PC-3 (cell line): ENCODE data around the gene BCR. TPM values are rescaled to one million over a fixed set of nuclear protein-coding genes. Genes with fewer than 3 reads are reported as not detected.

Experiments used
- ATAC-seq: fragments of 200-7000 bp; cut with Tn5 transposase; 2 replicates; pipeline ENCODE4 v1.9.1; 2020; ENCODE audit warnings: mild to moderate bottlenecking, moderate library complexity
- BruUV-seq: library from RNA; stranded (reverse); fragments of 400-500 nt; replicated peaks from 2 replicates; lab custom pipeline; 2021; lab: Mats Ljungman, UMichigan
- CTCF ChIA-PET: fragments of 300-600 bp; sonication (Branson Sonifier 250); formaldehyde crosslinking; loops from one replicate; lab custom pipeline; 2022; ENCODE audit warnings: antibody characterized with exemption; lab: Charles Lee
- POLR2A ChIA-PET: fragments of 300-600 bp; sonication (Branson Sonifier 250); formaldehyde crosslinking; loops from one replicate; lab custom pipeline; 2022; ENCODE audit warnings: antibody characterized with exemption; ENCODE audit not compliant: unreplicated experiment; lab: Charles Lee
- DNase-seq: peaks from one replicate; pipeline ENCODE4 v3.0.0-alpha.2; 2015
- H2AFZ ChIP-seq: fragments of 300-600 bp; sonication (generic); 2 replicates; pipeline ENCODE4 v1.6.0; 2016; ENCODE audit warnings: antibody characterized with exemption, low read length
- H3F3A ChIP-seq: fragments of 300-600 bp; sonication (generic); one replicate; pipeline ENCODE4 v1.6.0; 2017; ENCODE audit warnings: antibody characterized with exemption, low read length, control low read depth, mild to moderate bottlenecking; ENCODE audit not compliant: unreplicated experiment
- H3K27ac ChIP-seq: fragments of 300-600 bp; sonication (generic); 2 replicates; pipeline ENCODE4 v1.5.1; 2016; ENCODE audit warnings: mild to moderate bottlenecking, low read length
- H3K27me3 ChIP-seq: fragments of 300-600 bp; sonication (generic); 2 replicates; pipeline ENCODE4 v1.6.1; 2016; ENCODE audit warnings: low read length, mixed read lengths
- H3K36me3 ChIP-seq: fragments of 300-600 bp; sonication (generic); 2 replicates; pipeline ENCODE4 v1.6.1; 2016; ENCODE audit warnings: low read depth, mixed run types, low read length, mixed read lengths
- H3K4me1 ChIP-seq: fragments of 300-600 bp; sonication (generic); 2 replicates; pipeline ENCODE4 v1.5.1; 2016; ENCODE audit warnings: low read length; ENCODE audit not compliant: insufficient read depth
- H3K4me2 ChIP-seq: fragments of 300-600 bp; sonication (generic); 2 replicates; pipeline ENCODE4 v1.6.0; 2016; ENCODE audit warnings: low read length
- H3K4me3 ChIP-seq: fragments of 300-600 bp; sonication (generic); 2 replicates; pipeline ENCODE4 v1.5.1; 2016; ENCODE audit warnings: mild to moderate bottlenecking, low read length, mixed read lengths
- H3K79me2 ChIP-seq: fragments of 300-600 bp; sonication (generic); 2 replicates; pipeline ENCODE4 v1.6.1; 2017; ENCODE audit warnings: low read length, mixed read lengths
- H3K9ac ChIP-seq: fragments of 300-600 bp; sonication (generic); 2 replicates; pipeline ENCODE4 v1.6.0; 2016; ENCODE audit warnings: mild to moderate bottlenecking, low read length
- H3K9me2 ChIP-seq: fragments of 300-600 bp; sonication (generic); replicated peaks from 2 replicates; pipeline ENCODE4 v1.6.1; 2016; ENCODE audit warnings: mixed run types, low read length, mixed read lengths
- H3K9me3 ChIP-seq: fragments of 300-600 bp; sonication (generic); 2 replicates; pipeline ENCODE4 v1.6.1; 2016; ENCODE audit warnings: low read length, mixed read lengths
- H4K20me1 ChIP-seq: fragments of 300-600 bp; sonication (generic); 2 replicates; pipeline ENCODE4 v1.6.1; 2016; ENCODE audit warnings: low read length, mixed read lengths
- EZH2 ChIP-seq: fragments of 300-600 bp; sonication (generic); IDR thresholded peaks from one replicate; pipeline ENCODE4 v1.6.1; 2017; ENCODE audit warnings: antibody characterized with exemption, mild to moderate bottlenecking, low read length; ENCODE audit not compliant: unreplicated experiment
- EZH2phosphoT487 ChIP-seq: fragments of 300-600 bp; sonication (generic); IDR thresholded peaks from 2 replicates; pipeline ENCODE4 v1.6.1; 2018; ENCODE audit warnings: mild to moderate bottlenecking, antibody characterized with exemption, low read length, borderline replicate concordance
- intact Hi-C: fragments of 100-400 bp; cut with micrococcal nuclease; formaldehyde crosslinking; loops from 2 replicates; pipeline ENCODE4 v1.9.0; 2023
- total RNA-seq: library from RNA; depleted of rRNA; stranded (reverse); fragments of >200 nt; gene quantifications from 2 replicates; pipeline ENCODE4 v1.2.3, GENCODE V29; 2014
- TF ChIP-seq, protein P1 (sequence below): fragments of 300-600 bp; sonication (generic); conservative IDR thresholded peaks from 2 replicates; pipeline ENCODE4 v1.5.1; 2017; ENCODE audit warnings: antibody characterized with exemption, low read depth, mild to moderate bottlenecking, low read length

The BCR gene
- total RNA-seq, 1 experiment from 2014 or later = 36.8 TPM

DNA sequence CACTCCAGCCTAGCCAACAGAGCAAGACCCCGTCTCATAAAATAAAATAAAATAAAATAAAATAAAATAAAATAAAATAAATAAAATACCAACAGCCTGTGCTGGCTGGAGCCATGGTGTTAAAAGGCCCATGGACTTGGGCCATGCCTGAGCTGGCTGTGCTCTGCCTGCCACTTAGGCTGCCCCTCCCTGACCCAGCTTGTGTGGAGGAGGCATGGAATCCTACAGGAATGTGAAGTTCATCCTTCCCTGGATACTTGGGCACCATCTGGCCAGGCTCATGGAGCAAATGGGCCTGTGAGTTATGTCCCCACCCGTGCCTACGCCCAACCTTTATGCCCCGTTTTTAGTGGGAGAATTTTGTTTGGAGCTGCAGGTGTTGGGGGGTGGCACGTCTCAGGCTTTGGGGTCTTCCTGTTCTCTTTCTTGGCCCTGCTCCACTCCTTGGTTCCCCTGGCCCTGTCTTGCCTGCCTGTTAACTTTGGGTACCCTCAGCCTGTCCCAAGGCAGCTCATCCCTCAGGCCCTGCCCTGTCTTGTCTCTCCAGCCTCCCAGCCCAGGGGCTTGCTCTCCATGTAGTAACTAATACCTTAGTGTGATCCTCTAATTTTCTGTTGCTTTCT lies 51.3 kb downstream of the BCR start:
- POLR2A ChIA-PET = no interaction called here
- BruUV-seq = no TSS peak
- H3K9me3 ChIP-seq = no peaks in the 10 kb centered on the region
- ATAC-seq = no peak
- H4K20me1 ChIP-seq = no peaks in the 10 kb centered on the region
- H3K9me2 ChIP-seq = no peaks in the 10 kb centered on the region
- H3K27me3 ChIP-seq = no peaks in the 10 kb centered on the region
- peaks cover 12% of the 10 kb centered on the region for H3K4me1 ChIP-seq
- H3K4me2 ChIP-seq = no peak overlapping the region
- H3K9ac ChIP-seq = no peak overlapping the region
- peaks cover 97% of the 10 kb centered on the region for H3K79me2 ChIP-seq
- DNase-seq = no peak
- no peak overlapping the region for H3K27ac ChIP-seq
- CTCF ChIA-PET = no interaction called here
- H3F3A ChIP-seq = no peaks in the 10 kb centered on the region
- no peak overlapping the region for H2AFZ ChIP-seq
- TF ChIP-seq, protein P1, sequence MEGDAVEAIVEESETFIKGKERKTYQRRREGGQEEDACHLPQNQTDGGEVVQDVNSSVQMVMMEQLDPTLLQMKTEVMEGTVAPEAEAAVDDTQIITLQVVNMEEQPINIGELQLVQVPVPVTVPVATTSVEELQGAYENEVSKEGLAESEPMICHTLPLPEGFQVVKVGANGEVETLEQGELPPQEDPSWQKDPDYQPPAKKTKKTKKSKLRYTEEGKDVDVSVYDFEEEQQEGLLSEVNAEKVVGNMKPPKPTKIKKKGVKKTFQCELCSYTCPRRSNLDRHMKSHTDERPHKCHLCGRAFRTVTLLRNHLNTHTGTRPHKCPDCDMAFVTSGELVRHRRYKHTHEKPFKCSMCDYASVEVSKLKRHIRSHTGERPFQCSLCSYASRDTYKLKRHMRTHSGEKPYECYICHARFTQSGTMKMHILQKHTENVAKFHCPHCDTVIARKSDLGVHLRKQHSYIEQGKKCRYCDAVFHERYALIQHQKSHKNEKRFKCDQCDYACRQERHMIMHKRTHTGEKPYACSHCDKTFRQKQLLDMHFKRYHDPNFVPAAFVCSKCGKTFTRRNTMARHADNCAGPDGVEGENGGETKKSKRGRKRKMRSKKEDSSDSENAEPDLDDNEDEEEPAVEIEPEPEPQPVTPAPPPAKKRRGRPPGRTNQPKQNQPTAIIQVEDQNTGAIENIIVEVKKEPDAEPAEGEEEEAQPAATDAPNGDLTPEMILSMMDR = no peak
- no peak for TF ChIP-seq EZH2
- intact Hi-C loops = no loop called here
- no peaks in the 10 kb centered on the region for H3K36me3 ChIP-seq
- no peak overlapping the region for H3K4me3 ChIP-seq

DNA sequence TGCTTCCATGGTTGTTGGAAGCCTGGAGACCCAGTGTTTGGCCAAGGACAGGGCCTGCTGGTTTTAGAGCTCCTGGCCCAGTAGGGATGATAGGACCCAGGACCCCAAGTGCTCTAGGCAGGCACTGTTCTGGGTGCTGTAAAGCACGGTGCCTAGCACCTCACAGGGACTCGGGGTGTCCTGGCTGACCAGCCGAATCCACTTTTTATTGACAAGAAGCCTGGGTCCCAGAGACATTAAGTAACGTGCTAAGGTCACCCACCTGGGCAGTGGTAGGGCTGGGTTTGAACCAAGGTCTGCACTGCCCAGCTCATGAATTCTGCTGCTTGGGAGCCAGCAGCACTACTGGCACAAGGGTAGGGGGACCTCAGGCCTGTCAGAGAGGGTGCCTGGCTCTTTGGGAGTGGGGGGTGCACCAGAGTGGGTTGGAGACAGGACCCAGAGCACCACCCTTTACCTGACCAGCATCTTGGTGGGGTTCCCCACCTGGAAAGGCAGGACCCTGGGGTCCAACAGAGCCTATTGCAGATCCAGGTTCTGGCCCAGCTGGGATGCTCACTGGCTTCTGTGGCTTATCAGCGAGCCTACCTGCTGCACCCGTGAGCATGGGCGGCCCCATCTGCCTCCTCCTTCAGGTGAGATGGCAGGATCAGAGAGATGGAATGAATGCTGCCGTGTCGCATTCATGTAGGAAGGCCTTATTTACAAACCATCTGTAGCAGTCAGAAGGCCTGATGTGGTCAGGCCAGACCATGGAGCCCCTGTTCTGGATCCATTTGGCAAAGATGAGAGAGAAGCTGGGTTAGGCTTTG lies 52.0 kb downstream of the BCR start:
- BruUV-seq = no TSS peak
- DNase-seq = no peak
- H3K9me3 ChIP-seq = no peaks in the 10 kb centered on the region
- H2AFZ ChIP-seq = no peak overlapping the region
- no peaks in the 10 kb centered on the region for H3K27me3 ChIP-seq
- H3K9me2 ChIP-seq = no peaks in the 10 kb centered on the region
- intact Hi-C loops = no loop called here
- H3K79me2 ChIP-seq = peaks cover 97% of the 10 kb centered on the region
- peaks cover 4% of the 10 kb centered on the region for H3K4me1 ChIP-seq
- ATAC-seq = no peak
- no peaks in the 10 kb centered on the region for H4K20me1 ChIP-seq
- no peak overlapping the region for H3K4me3 ChIP-seq
- no peak overlapping the region for H3K9ac ChIP-seq
- H3K36me3 ChIP-seq = no peaks in the 10 kb centered on the region
- ChIA-PET POLR2A (no interaction called here), CTCF (no interaction called here)
- no peak for TF ChIP-seq EZH2phosphoT487
- TF ChIP-seq, protein P1 = no peak
- TF ChIP-seq EZH2 = no peak
- H3F3A ChIP-seq = no peaks in the 10 kb centered on the region
- H3K4me2 ChIP-seq = no peak overlapping the region
- no peak overlapping the region for H3K27ac ChIP-seq

DNA sequence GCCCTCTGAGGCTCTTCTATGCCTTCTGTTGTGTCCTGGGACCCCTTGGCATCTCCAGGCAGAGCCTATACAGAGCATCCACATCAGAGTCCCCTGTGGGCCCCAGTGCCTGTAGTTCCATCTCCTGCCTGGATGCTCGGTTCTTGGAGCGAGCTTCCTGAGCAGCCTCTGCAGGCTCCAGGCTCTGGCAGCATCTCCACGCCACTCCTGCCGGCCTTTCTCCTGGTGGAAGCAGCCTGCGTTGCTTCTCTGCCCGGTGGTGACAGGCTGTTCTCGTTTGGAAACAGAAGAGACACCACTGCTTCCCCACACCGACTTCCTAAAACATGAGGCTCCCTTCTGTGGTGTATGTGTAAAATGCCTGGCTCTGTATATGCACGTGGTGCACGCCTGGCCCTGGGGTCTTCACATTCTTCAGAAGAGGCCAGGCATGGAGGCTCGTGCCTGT lies 52.8 kb downstream of the BCR start:
- H3K9me3 ChIP-seq = no peaks in the 10 kb centered on the region
- ATAC-seq = no peak
- no peak overlapping the region for H3K4me3 ChIP-seq
- no TSS peak for BruUV-seq
- no peaks in the 10 kb centered on the region for H4K20me1 ChIP-seq
- TF ChIP-seq EZH2phosphoT487 = no peak
- no peak for TF ChIP-seq EZH2
- TF ChIP-seq, protein P1 = no peak
- intact Hi-C loops = no loop called here
- peaks cover 97% of the 10 kb centered on the region for H3K79me2 ChIP-seq
- H3K36me3 ChIP-seq = no peaks in the 10 kb centered on the region
- H3F3A ChIP-seq = no peaks in the 10 kb centered on the region
- H3K9ac ChIP-seq = no peak overlapping the region
- H3K27ac ChIP-seq = no peak overlapping the region
- no peaks in the 10 kb centered on the region for H3K9me2 ChIP-seq
- H3K4me2 ChIP-seq = no peak overlapping the region
- no peak for DNase-seq
- no peaks in the 10 kb centered on the region for H3K4me1 ChIP-seq
- H3K27me3 ChIP-seq = no peaks in the 10 kb centered on the region
- ChIA-PET CTCF (interaction anchor here (0.6 kb wide), 1 partner anchor 273 kb away, joined by 3 read pairs; no protein-coding TSS in a partner anchor), POLR2A (no interaction called here)
- no peak overlapping the region for H2AFZ ChIP-seq
